NCI-H2081 treated with DMSO at 0.1 percent for 48 hours (cell line): ENCODE data around the gene ZNF14.
"Not testable (repeated sequence)": the region's sequence is repeated elsewhere in the genome, so short reads cannot be mapped to it uniquely, and the experiment has no call there.

Experiments used
- DNase-seq: peaks from one replicate; lab custom pipeline; 2025; lab: John Stamatoyannopoulos, UW

ZNF14 gene

DNA sequence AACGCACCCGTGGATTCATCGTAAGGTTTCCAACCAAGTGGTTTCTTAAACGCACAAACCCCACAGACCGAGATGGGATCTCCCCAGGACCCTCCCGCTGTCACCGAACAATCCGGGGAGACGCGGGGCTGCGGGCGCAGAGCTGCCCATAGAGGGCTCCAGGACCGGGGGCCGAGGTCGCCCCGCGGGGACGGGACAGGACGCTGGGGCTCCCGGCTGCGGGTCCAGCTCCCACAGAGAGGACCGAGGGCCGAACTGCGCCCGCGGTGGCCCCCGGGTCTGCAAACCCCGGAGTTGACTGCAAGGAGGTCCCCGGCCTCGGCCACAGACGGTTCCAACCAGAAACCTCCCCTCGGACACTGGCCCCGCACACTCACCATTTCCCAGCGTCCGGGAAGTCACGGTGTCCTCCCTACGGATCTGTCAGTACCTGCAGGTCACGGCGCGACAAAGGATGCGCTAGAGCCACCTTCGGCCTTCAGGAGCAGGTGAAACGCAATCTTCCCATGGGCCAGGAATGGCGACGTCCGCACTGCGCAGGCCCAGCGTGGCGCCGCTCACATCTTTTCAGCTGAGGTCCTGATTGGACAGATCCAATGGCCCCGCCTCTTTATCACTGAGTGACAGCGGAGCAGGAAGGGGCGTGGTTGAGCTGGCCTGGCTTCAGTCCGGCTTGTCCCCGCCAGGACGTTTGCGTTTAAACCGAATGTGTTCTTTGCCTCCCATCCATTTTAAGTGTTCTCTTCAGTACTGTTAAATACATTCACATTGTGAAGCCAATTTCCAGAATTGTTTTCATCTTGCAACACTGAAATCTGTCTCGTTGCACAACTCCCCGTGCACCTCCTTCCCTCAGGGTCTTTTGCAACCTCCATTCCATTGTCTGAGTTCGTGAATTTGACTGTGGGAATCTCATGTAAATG lies at the start of gene ZNF14:
TSS of gene ZNF14 (minus strand) at position 534 of the 923 bp plus-strand sequence. CDS start at position 380, 154 bp downstream.
- peak; percentile 92 for DNase-seq

DNA sequence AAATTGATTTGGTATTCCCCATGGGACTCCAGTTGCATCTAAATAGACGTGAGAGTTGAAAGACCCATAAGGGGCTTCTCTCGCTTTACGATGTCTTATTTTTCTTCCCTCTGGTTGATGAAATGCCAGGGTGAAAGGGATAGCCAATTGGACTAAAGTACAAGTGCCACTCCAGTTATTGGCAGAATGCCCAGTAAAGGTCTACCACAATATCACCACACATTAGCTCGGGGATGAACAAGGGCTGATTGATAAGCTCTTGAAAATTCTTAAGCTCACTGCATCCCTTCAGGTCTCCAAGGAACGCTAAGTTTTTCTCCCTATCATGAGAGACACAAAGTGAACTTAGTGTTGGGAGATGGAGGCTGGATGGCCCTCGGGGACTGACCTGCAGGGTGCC lies 48.9 kb upstream of the ZNF14 start:
- not testable (repeated sequence) for DNase-seq

DNA sequence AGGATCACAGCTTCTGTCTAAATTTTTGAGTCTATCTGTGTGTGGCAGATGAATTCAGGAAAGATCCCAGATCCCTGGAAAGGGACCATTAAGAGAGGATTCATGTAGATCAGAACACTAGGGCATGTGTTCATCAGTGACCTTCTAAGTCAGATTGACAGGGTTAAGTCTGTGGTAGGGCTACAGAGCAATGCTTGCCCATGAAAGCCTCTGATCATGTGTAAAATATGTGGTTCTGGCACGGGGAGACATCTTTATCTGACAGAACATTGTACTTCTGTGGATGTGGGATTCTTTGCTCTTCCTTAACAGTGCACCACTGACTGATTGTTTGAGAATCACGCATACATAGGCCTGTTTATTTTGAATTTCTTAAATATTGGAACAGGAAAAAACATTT lies 45.8 kb upstream of the ZNF14 start:
- DNase-seq, result no peak

DNA sequence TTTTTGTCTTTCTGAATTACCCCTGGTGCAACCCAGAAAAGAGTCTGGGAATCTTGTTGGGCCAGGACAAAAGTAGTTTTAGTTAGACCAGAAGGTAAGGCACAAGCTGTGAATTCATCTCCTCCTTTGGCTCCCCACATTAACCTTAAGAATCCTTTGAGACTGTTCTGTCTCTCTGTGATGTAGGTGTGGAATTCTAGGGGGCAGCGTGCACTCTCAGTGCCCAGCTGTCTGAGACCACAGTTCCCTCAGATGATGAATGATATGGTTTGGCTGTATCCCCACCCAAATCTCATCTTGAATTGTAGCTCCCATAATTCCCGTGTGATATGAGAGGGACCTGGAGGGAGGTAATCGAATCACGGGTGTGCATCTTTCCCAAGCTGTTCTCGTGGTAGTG lies 44.8 kb upstream of the ZNF14 start:
- DNase-seq, result no peak

DNA sequence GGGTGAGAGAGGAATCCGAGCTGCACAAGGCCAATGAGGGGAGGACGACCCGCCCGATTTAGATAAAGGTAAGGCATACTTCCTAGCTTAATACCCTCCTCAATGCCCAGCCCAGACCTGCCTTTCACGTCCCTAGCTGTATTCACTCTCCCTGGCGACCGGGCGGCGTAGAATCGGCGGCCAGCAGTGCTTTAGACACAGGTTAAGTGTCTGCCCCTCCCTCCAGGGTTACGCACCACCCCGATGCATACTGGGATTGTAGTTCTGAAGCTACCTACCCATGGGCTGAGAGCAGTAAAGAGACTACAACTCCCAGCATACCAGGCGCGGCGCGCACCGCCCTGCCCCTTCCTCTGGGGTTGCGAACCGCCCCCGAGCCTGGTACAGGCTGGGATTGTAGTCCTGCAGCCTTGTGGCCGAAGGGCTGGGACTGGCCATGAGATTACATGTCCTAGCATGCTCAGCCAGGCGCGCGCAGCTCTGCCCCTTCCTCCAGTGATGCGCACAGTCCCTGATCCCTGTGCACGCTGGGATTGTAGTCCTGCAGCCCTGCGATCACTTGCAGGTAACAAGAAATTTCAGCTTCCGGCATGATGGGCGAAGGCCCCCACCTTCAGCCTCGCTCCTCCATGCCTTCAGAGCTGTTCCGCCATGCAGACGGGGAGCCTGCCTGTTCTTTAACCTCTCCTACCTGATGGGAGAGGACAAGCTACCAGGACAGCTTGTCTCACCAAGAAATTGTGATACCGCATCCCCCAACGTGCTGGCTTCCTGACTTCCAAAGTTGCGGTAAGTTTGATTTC lies 43.5 kb upstream of the ZNF14 start:
- DNase-seq, result peak; percentile 95

DNA sequence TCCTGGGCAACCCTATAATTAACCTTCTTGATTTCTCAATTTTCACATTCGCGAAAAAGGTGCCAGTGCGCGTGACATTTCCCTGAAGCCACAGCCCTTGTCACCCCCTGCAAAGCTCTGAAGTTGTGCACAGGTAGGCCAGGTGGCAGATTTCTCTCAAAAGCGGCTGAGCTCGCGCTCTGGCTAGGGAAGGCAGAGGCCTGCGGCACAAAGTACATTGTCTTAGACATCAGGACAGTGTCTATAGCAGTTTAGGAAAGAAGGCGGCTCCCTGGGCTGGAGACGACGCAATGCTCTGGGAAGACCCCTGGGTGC lies 42.9 kb upstream of the ZNF14 start:
- no peak for DNase-seq

DNA sequence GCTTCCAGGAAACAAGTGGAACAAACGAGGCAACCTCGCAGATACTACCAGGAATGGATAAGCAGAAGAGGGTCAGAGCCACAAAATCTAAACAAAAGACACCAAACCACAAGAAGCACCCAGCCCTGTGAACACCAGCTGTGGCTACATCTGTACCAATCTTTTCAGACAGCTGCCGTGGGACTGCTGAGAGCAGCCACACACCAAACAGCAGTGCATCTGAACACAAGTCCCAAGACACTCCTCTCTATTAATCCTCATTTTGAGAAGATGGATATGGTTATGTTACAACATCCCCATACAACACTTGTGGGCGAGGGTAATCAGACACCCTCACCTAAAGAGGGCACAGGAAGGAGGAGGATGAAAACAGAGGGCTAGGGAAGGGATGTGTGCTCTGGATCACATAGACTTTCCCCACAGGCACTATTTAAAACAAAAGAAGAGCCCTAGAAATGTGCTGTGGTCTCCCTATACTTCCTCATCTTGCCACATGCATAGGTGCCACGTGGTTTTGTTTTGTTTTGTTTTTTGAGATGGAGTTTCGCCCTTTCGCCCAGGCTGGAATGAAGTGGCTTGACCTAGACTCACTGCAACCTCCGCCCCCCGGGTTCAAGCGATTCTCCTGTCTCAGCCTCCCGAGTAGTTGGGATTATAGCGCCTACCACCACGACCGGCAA lies 41.6 kb upstream of the ZNF14 start:
- DNase-seq, result no peak

DNA sequence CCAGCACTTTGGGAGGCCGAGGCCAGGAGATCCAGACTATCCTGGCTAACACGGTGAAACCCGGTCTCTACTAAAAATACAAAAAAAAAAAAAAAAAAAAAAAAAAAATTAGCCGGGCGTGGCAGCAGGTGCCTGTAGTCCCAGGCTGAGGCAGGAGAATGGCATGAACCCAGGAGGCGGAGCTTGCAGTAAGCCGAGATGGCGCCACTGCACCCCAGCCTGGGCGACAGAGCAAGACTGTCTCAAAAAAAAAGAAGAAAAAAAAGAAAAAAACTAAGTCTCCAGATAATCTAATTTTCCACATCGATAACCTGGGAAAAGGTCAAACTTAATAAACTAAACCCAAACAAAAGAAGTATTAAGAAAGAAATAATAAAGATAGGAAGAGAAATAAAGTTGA lies 39.1 kb upstream of the ZNF14 start:
- not testable (repeated sequence) for DNase-seq

DNA sequence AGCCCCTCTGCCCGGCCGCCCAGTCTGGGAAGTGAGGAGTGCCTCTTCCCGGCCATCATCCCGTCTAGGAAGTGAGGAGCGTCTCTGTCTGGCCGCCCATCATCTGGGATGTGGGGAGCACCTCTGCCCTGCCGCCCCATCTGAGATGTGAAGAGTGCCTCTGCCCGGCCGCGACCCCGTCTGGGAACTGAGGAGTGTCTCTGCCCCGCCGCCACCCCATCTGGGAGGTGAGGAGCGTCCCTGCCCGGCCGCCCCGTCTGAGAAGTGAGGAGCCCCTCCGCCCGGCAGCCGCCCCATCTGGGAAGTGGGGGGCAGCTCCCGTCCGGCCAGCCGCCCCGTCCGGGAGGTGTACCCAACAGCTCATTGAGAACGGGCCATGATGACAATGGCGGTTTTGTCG lies 37.1 kb upstream of the ZNF14 start:
- not testable (repeated sequence) for DNase-seq

DNA sequence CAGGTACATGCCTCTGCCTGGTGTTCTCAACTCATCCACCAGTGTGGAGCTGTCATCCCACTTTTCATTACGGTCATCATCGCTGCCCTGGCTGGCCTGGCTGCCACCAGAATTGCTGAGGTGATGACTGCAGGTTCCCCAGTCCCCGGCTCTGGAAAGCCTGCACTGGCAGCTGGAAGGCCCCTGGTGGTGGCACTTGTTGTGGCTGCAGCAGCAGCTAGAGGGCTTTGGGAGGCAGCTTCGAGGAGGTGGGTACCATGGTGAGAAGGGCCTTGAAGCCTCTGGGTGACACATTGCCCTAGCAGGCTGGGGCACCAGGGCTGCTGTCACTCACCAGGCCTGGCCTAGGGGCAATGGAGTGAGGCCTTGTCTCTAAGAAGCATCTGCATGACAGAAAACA lies 25.3 kb upstream of the ZNF14 start:
- no peak for DNase-seq

DNA sequence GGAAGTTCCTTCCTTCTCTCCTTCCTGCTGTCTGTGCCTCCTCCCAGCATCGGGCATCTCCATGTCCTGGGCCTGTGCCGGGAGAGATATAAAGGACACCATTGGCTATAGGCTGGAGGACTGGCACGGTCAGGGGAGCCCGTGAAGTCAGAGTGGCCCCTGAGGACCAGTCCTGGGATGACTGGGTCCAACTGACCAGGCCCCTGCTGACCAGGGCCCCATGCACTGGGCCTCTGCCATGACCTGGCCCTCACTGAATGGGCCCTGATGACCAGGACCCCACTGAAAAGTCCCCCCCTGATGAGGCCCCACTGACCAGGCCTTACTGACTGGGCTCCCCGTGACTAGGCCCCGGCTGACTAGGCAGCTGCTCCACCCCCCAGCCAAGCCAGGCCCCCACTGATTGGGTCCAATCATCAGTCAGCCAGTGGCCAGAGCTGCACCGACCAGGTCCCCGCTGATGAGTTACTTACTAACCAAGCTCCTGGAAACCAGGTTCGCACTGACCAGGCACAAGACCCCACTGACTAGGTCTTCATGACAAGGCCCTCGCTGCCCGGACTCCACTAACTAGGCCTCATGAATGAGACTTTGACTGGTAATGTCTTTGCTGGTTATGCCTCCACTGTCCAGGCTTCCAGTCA lies 20.0 kb upstream of the ZNF14 start:
- DNase-seq, result no peak

DNA sequence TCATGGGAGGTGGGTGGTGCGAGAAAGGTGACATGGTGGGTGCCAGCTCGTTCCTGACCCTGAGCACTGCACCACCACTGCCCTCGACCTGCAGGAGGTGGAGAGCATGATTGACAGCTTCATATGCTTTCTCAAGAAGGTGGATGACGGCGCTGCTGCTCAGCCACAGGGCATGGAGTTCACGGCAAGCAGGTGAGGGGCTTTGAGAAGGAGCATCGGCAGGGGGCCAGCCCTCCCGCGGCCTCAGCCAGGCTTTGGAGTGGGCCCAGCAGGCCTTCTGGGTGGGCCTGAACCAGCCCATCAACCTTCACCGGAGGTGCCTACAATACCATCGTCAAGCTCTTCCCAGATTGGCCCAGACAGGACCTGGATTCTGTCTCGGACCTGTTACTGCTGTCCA lies 18.9 kb upstream of the ZNF14 start:
- no peak for DNase-seq

DNA sequence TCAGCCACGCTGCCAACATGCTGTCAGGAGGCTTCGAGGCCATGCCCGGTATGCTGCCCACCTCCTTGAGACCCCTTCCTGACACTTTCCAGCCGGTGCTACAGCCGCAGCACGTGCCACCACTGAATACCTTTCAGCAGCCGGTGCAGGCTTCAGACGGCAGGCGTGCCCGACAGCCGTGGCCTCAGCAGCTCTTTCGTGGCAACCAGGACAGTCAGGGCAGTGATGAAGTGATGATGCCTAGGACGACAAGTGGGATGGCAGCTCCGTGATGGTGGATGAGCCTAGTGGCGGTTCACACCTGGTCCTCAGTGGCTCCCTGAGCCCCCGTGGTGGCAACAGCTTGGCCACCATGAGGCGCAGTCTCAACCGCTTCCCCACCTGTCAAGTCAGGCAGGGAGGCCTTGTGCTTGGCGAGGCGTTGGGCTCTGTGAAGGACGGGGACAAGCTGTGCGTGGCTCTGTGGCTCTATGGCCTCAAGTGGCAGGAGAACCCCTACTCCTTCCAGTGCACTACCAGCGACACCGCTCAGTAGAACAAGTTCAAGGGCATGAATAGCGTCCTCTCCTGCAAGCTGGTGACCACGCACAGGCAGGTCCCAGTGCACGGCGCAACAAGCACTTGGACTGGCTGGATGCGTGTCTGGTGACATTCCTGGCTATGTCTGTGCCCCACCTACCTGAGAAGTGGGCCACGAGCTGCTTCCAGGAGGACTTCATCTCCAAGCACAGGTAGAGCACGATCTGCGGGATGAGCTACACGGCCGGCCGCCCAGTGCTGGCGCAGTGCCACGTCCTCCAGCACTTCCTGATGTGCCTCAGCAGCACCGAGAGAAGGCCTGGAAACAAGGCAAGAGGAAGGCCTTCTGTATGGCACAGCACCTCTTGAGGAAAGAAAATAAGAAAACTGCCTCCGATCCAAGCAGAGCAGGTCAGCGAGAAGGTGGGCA lies 18.2 kb upstream of the ZNF14 start:
- DNase-seq, result no peak

DNA sequence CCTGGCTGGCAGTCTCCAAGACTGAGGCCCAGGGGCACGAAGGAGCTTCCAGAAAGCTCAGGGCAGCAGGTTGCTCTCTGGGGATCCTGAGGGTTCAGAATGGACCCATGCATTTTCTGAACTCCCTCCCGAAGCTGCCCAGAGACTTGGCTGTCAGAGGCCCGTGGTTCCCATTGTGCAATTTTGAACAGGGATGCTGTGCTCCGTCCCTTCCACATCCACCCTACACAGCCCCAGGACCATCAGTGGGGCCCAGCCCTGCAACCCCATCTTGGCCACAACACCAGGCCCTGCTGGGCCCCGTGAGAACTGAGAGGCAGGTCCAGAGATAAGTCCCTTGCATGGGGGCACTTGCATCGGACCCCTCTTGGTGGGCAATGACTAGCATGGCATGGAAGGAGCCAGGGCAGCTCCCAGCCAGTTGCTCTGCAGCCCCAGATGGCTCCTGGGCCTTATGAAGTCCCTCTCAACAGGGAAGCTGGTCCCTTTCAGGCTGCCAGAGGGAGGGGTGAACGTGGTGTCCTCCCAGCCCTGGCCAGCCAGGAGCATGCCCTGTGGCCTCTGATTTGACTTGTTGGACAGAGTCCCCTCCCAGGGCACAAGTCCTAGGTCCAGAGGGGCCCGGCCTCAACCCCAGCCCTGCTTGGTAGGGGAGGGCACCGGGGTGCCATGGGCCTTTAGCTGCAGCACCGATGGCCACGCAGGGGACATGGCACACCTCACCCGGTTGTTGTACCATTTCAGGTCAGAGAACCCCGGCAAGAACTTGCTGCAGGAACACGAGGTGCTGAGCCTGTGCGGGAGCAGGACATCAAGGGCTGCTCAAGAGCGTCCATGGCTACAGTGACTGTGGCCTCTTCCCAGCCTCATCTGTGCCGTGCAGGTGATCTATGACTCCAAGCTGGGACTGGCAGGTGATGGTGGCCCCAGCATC lies 17.3 kb upstream of the ZNF14 start:
- no peak for DNase-seq

DNA sequence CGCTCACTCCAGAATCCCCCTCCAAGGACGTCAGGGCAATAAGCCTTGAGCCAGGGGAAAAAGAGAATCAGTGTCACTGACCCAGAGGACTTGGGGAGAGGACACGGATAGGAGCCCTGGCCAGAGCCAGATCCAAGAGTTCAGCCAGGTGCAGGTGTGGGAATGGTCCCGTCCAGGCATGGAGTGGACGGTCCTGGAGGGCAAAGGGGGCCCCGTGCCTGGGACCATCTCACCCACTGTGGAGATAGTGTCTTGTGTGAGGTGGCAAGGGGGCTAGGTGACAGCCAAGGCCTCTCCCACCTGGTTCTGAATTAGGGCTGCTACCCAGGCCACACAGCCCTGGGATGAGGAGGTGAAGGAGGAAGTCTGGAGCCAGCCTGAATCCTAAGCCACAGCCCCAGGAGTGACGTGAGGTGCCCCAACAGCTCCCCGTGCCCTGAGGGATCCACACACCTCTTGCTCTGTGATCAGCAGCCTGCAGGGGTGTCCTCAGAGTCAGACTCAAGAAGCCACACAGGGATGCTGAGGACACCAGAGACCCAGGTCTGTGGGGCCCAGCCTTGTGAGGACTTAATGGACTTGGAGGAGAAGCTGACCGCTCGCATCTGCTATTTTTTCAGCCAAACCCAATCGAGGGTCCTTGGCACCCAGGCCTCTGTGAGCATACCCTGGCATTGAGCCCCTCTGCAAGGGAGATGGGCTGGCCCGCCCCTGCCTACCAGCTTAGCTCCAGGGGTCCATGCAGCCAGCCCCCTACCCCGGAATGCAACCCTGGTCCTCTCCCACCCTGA lies 16.4 kb upstream of the ZNF14 start:
- no peak for DNase-seq

DNA sequence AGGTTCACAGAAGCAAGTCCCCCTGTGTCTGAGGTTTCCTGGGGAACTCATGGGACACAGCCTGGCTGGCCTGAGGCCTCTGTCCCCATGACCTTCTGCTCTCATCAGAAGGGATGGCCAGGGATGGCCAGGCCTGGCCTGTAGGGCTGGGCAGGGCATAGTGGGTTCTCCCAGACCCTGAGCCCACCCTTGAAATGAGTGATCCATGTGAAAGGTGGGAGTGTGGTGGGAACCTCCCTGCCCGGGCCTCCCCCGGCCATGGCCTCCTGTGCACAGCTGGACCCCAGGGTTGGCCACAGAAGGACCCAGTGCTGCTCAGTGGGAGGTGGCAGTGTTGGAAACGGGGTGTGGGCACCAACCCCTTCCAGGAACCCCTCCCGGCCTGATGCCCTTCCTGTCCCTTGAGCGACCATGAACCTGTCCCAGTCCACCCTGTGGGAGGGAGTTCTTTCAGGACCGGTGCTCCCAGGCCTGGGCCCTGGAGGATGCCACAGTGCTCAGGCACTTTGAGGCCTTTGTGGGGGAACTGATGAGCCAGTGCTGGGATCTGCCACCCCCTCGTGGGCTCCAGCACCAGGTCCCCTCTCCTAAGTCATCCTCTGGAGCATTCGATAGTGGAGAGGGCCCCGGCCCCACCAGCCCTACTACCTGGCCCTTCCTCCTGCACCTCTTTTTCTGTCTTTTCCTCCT lies 15.5 kb upstream of the ZNF14 start:
- DNase-seq, result no peak

DNA sequence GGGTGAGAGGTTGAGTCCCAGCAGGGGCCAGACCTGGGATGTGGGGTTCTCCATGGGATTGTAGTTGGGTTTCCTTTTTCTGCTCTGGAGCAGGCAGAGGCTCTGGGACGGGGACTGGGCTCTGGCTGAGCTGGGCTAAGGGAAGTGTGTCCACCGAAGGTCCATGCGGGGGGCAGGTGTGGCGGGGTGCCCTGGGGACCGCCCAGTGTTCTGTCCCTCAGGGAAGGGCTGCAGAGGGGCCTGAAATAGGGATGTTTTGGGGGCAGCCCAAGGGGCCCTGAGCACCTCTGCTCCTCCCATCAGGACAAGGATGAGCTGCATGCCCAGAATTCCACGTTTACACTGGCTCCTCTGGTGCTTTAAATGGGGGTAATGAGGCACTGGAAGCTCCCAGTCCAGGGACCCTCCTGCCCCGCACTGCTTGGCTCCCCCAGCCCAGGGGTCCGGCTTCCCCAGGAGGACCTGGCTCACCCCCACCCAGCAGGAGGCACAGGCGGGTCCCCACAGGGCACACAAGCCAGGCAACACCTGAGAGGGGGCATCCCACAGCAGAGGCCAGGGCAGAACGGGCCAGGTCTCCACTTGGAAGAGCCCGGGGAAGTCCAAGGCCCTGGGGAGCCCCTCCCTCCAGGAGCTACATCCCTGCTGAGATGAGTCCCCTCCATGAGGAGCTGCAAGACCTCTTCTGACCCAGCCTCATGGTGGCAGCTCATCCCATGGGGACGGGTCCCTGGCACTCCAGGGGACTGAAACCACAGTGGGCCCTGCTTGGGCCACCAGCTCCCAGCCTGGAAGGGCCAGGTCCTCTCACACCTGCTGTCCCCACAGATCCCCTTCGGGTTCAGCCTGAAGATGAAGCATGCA lies 14.7 kb upstream of the ZNF14 start:
- DNase-seq, result no peak
